MM.1S (cell line): ENCODE results near the gene TMUB2.

Source experiments
- DNase-seq: peaks from one replicate; pipeline ENCODE4 v3.0.0-alpha.2; 2015
- H2AFZ ChIP-seq: fragments of 300-600 bp; sonication (generic); 2 replicates; pipeline ENCODE4 v1.6.0; 2016; ENCODE audit warnings: antibody characterized with exemption, low read length
- H3F3A ChIP-seq: fragments of 300-600 bp; sonication (generic); 2 replicates; pipeline ENCODE4 v1.6.1; 2016; ENCODE audit warnings: mild to moderate bottlenecking, antibody characterized with exemption, low read length, moderate library complexity, mixed read lengths; ENCODE audit not compliant: insufficient read depth
- H3K27ac ChIP-seq: fragments of 300-600 bp; sonication (generic); 2 replicates; pipeline ENCODE4 v1.5.1; 2016; ENCODE audit warnings: mild to moderate bottlenecking, low read length
- H3K27me3 ChIP-seq: fragments of 300-600 bp; sonication (generic); replicated peaks from 2 replicates; pipeline ENCODE4 v1.6.0; 2016; ENCODE audit warnings: low read length; ENCODE audit not compliant: insufficient read depth
- H3K36me3 ChIP-seq: fragments of 300-600 bp; sonication (generic); replicated peaks from 2 replicates; pipeline ENCODE4 v1.6.1; 2016; ENCODE audit warnings: mild to moderate bottlenecking, low read length, mixed read lengths; ENCODE audit not compliant: insufficient read depth
- H3K4me1 ChIP-seq: fragments of 300-600 bp; sonication (generic); 2 replicates; pipeline ENCODE4 v1.6.1; 2016; ENCODE audit warnings: low read length, mixed read lengths
- H3K4me2 ChIP-seq: fragments of 300-600 bp; sonication (generic); 2 replicates; pipeline ENCODE4 v1.6.0; 2016; ENCODE audit warnings: low read depth, low read length
- H3K4me3 ChIP-seq: fragments of 300-600 bp; sonication (generic); 2 replicates; pipeline ENCODE4 v1.5.1; 2016; ENCODE audit warnings: low read length, mixed read lengths
- H3K79me2 ChIP-seq: fragments of 300-600 bp; sonication (generic); 2 replicates; pipeline ENCODE4 v1.6.1; 2016; ENCODE audit warnings: mixed run types, low read length, mixed read lengths
- H3K9ac ChIP-seq: fragments of 300-600 bp; sonication (generic); 2 replicates; pipeline ENCODE4 v1.6.1; 2016; ENCODE audit warnings: low read length, mixed read lengths
- H3K9me2 ChIP-seq: fragments of 300-600 bp; sonication (generic); replicated peaks from 2 replicates; pipeline ENCODE4 v1.6.1; 2016; ENCODE audit warnings: mild to moderate bottlenecking, low read length, mixed read lengths; ENCODE audit not compliant: insufficient read depth
- H3K9me3 ChIP-seq: fragments of 300-600 bp; sonication (generic); replicated peaks from 2 replicates; pipeline ENCODE4 v1.6.1; 2016; ENCODE audit warnings: mild to moderate bottlenecking, low read length, mixed read lengths; ENCODE audit not compliant: insufficient read depth
- H4K20me1 ChIP-seq: fragments of 300-600 bp; sonication (generic); 2 replicates; pipeline ENCODE4 v1.6.1; 2016; ENCODE audit warnings: mild to moderate bottlenecking, low read length, moderate library complexity, mixed read lengths; ENCODE audit not compliant: insufficient read depth
- EZH2 ChIP-seq: fragments of 300-600 bp; sonication (generic); optimal IDR thresholded peaks from 2 replicates; pipeline ENCODE3; 2017; ENCODE audit warnings: low read depth, mild to moderate bottlenecking, antibody characterized with exemption, low read length, mixed read lengths
- EZH2phosphoT487 ChIP-seq: fragments of 300-600 bp; sonication (generic); IDR thresholded peaks from 2 replicates; pipeline ENCODE4 v1.6.1; 2018; ENCODE audit warnings: antibody characterized with exemption, low read length
- TF ChIP-seq, protein P1 (sequence below): fragments of 300-600 bp; sonication (generic); IDR thresholded peaks from 2 replicates; pipeline ENCODE4 v1.5.1; 2016; ENCODE audit warnings: antibody characterized with exemption, low read length, mixed read lengths

Gene TMUB2

DNA sequence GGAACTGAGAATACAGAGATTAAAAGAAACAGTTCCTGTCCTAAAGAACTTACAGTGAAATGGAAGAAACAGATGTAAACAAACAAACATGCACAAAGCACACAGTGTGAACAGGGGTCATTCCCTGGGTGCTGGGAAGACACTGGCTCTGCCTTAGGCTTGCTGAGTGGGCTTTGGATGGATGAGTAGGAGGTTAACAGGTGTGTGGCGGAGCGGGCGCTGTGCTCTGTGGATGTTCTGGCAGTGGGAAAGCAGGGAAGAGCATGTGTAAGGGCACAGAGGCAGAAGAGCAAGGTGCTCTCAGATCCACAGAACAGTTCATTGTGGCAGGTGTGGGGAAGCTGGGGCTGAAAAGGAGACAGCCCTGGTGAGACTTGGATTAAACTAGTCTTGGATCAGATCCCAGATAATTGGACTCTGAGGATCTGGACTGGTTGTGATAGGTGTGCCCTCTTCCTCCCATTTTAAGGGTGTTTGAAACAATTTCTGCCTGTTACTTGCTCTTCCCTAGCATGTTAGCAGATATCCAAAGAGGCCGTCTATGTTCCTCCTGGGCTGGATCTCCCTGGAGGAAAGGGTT is 36.9 kb upstream of the TMUB2 start:
- Histone ChIP-seq H3K36me3 (no peaks in the 10 kb centered on the region; the same call in 1 of the 2 replicates), H3K79me2 (peaks cover 36% of the 10 kb centered on the region), H3K9me3 (no peaks in the 10 kb centered on the region), H2AFZ (no peak overlapping the region), H3K9ac (no peak overlapping the region), H3K27ac (no peak overlapping the region), H3K4me3 (no peak overlapping the region), H4K20me1 (no peaks in the 10 kb centered on the region), H3F3A (no peaks in the 10 kb centered on the region), H3K27me3 (no peaks in the 10 kb centered on the region), H3K4me2 (no peak overlapping the region), H3K4me1 (no peaks in the 10 kb centered on the region), H3K9me2 (no peaks in the 10 kb centered on the region)
- TF ChIP-seq EZH2 (no peak), EZH2phosphoT487 (no peak)
- TF ChIP-seq, protein P1, sequence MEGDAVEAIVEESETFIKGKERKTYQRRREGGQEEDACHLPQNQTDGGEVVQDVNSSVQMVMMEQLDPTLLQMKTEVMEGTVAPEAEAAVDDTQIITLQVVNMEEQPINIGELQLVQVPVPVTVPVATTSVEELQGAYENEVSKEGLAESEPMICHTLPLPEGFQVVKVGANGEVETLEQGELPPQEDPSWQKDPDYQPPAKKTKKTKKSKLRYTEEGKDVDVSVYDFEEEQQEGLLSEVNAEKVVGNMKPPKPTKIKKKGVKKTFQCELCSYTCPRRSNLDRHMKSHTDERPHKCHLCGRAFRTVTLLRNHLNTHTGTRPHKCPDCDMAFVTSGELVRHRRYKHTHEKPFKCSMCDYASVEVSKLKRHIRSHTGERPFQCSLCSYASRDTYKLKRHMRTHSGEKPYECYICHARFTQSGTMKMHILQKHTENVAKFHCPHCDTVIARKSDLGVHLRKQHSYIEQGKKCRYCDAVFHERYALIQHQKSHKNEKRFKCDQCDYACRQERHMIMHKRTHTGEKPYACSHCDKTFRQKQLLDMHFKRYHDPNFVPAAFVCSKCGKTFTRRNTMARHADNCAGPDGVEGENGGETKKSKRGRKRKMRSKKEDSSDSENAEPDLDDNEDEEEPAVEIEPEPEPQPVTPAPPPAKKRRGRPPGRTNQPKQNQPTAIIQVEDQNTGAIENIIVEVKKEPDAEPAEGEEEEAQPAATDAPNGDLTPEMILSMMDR = no peak
- DNase-seq = no peak

- H3K4me3 ChIP-seq = no peak overlapping the region
- no peak overlapping the region for H3K9ac ChIP-seq
- DNase-seq = no peak
- TF ChIP-seq EZH2phosphoT487 = no peak
- no peak for TF ChIP-seq EZH2
- TF ChIP-seq, protein P1 = no peak
- H3K4me2 ChIP-seq = no peak overlapping the region
- no peaks in the 10 kb centered on the region for H3F3A ChIP-seq
- no peaks in the 10 kb centered on the region for H4K20me1 ChIP-seq
- H2AFZ ChIP-seq = no peak overlapping the region
- H3K79me2 ChIP-seq = peaks cover 35% of the 10 kb centered on the region
- no peaks in the 10 kb centered on the region; the same call in 1 of the 2 replicates for H3K36me3 ChIP-seq
- H3K27ac ChIP-seq = no peak overlapping the region
- no peaks in the 10 kb centered on the region for H3K9me2 ChIP-seq
- no peaks in the 10 kb centered on the region for H3K4me1 ChIP-seq
- no peaks in the 10 kb centered on the region for H3K27me3 ChIP-seq
- H3K9me3 ChIP-seq = no peaks in the 10 kb centered on the region
These were observed 33.9 kb upstream of the TMUB2 start for GRCh38 chr17:44152875-44153274.

GRCh38 chr17:44155488-44155887 is 31.3 kb upstream of the TMUB2 start:
- TF ChIP-seq EZH2 = no peak
- TF ChIP-seq EZH2phosphoT487 = no peak
- TF ChIP-seq, protein P1 = no peak
- no peaks in the 10 kb centered on the region for H3K27me3 ChIP-seq
- H3K4me2 ChIP-seq = no peak overlapping the region
- no peaks in the 10 kb centered on the region for H3F3A ChIP-seq
- no peak for DNase-seq
- H3K27ac ChIP-seq = no peak overlapping the region
- no peaks in the 10 kb centered on the region for H3K9me3 ChIP-seq
- no peaks in the 10 kb centered on the region for H3K9me2 ChIP-seq
- no peaks in the 10 kb centered on the region for H3K4me1 ChIP-seq
- no peak overlapping the region for H3K4me3 ChIP-seq
- H3K36me3 ChIP-seq = no peaks in the 10 kb centered on the region
- no peak overlapping the region for H3K9ac ChIP-seq
- no peak overlapping the region for H2AFZ ChIP-seq
- no peaks in the 10 kb centered on the region for H4K20me1 ChIP-seq
- H3K79me2 ChIP-seq = peaks cover 19% of the 10 kb centered on the region
